ENCODE data around the gene ZBTB20.

Gene ZBTB20

GRCh38 chr3:115148142-115148790, 1.2 kb upstream of the ZBTB20 start:
- H3K9me3 ChIP-seq (ENCODE audit: control insufficient read depth in 2 of 2, low read length in 2 of 2) = no peaks in the 10 kb centered on the region

GRCh38 chr3:115147329-115148141, 447 bp upstream of the ZBTB20 start:
- peak overlapping the region; percentile 84 to 90 for H3K9ac ChIP-seq (ENCODE audit: low read depth in 1 of 2, low read length in 2 of 2)
- H3K4me3 ChIP-seq (ENCODE audit: low read length in 2 of 2) = peak overlapping the region; percentile 72 to 89
- no peaks in the 10 kb centered on the region for H3K27me3 ChIP-seq (ENCODE audit: control insufficient read depth in 2 of 2, insufficient read depth in 2 of 2, low read length in 2 of 2)
- H3K36me3 ChIP-seq (ENCODE audit: control insufficient read depth in 2 of 2, insufficient read depth in 2 of 2, low read length in 2 of 2) = no peaks in the 10 kb centered on the region
- no peaks in the 10 kb centered on the region for H3K9me3 ChIP-seq (ENCODE audit: control insufficient read depth in 2 of 2, low read length in 2 of 2)
- H3K27ac ChIP-seq (ENCODE audit: low read depth in 2 of 2, low read length in 2 of 2) = peak overlapping the region; percentile 96
- peaks cover 0 to 3% of the 10 kb centered on the region in 2 donors for H3K4me1 ChIP-seq (ENCODE audit: control insufficient read depth in 2 of 2, insufficient read depth in 2 of 2, low read length in 2 of 2)

More at GRCh38 chr3:115148142-115148790, 1.2 kb upstream of the ZBTB20 start:
- peak overlapping the region; percentile 84 to 90 for H3K9ac ChIP-seq (ENCODE audit: low read depth in 1 of 2, low read length in 2 of 2)
- H3K36me3 ChIP-seq (ENCODE audit: control insufficient read depth in 2 of 2, insufficient read depth in 2 of 2, low read length in 2 of 2) = no peaks in the 10 kb centered on the region
- H3K4me3 ChIP-seq (ENCODE audit: low read length in 2 of 2) = peak overlapping the region; percentile 67 to 89
- peaks cover 0 to 3% of the 10 kb centered on the region in 2 donors for H3K4me1 ChIP-seq (ENCODE audit: control insufficient read depth in 2 of 2, insufficient read depth in 2 of 2, low read length in 2 of 2)
- no peaks in the 10 kb centered on the region for H3K27me3 ChIP-seq (ENCODE audit: control insufficient read depth in 2 of 2, insufficient read depth in 2 of 2, low read length in 2 of 2)
- H3K27ac ChIP-seq (ENCODE audit: low read depth in 2 of 2, low read length in 2 of 2) = peak overlapping the region; percentile 96

GRCh38 chr3:115146032-115146417, 1.1 kb downstream of the ZBTB20 start:
- Histone ChIP-seq H3K4me1 (ENCODE audit: control insufficient read depth in 2 of 2, insufficient read depth in 2 of 2, low read length in 2 of 2) (peaks cover 0 to 3% of the 10 kb centered on the region in 2 donors), H3K9ac (ENCODE audit: low read depth in 1 of 2, low read length in 2 of 2) (peak overlapping the region; percentile 91 to 92), H3K4me3 (ENCODE audit: low read length in 2 of 2) (peak overlapping the region; percentile 88), H3K27ac (ENCODE audit: low read depth in 2 of 2, low read length in 2 of 2) (peak overlapping the region; percentile 96), H3K9me3 (ENCODE audit: control insufficient read depth in 2 of 2, low read length in 2 of 2) (no peaks in the 10 kb centered on the region), H3K27me3 (ENCODE audit: control insufficient read depth in 2 of 2, insufficient read depth in 2 of 2, low read length in 2 of 2) (no peaks in the 10 kb centered on the region), H3K36me3 (ENCODE audit: control insufficient read depth in 2 of 2, insufficient read depth in 2 of 2, low read length in 2 of 2) (no peaks in the 10 kb centered on the region)

- Histone ChIP-seq H3K9ac (ENCODE audit: low read depth in 1 of 2, low read length in 2 of 2) (no peak overlapping the region), H3K4me1 (ENCODE audit: control insufficient read depth in 2 of 2, insufficient read depth in 2 of 2, low read length in 2 of 2) (peaks cover 0 to 3% of the 10 kb centered on the region in 2 donors), H3K4me3 (ENCODE audit: low read length in 2 of 2) (no peak overlapping the region), H3K36me3 (ENCODE audit: control insufficient read depth in 2 of 2, insufficient read depth in 2 of 2, low read length in 2 of 2) (no peaks in the 10 kb centered on the region), H3K27ac (ENCODE audit: low read depth in 2 of 2, low read length in 2 of 2) (no peak overlapping the region), H3K27me3 (ENCODE audit: control insufficient read depth in 2 of 2, insufficient read depth in 2 of 2, low read length in 2 of 2) (no peaks in the 10 kb centered on the region), H3K9me3 (ENCODE audit: control insufficient read depth in 2 of 2, low read length in 2 of 2) (no peaks in the 10 kb centered on the region)
These were observed 5.9 kb downstream of the ZBTB20 start for GRCh38 chr3:115141033-115141757.

GRCh38 chr3:115139072-115139471, 8.0 kb downstream of the ZBTB20 start:
- H3K4me1 ChIP-seq (ENCODE audit: control insufficient read depth in 2 of 2, insufficient read depth in 2 of 2, low read length in 2 of 2) = no peaks in the 10 kb centered on the region
- H3K9ac ChIP-seq (ENCODE audit: low read depth in 1 of 2, low read length in 2 of 2) = no peak overlapping the region
- H3K4me3 ChIP-seq (ENCODE audit: low read length in 2 of 2) = no peak overlapping the region
- H3K36me3 ChIP-seq (ENCODE audit: control insufficient read depth in 2 of 2, insufficient read depth in 2 of 2, low read length in 2 of 2) = no peaks in the 10 kb centered on the region
- H3K9me3 ChIP-seq (ENCODE audit: control insufficient read depth in 2 of 2, low read length in 2 of 2) = no peaks in the 10 kb centered on the region
- H3K27ac ChIP-seq (ENCODE audit: low read depth in 2 of 2, low read length in 2 of 2) = no peak overlapping the region
- no peaks in the 10 kb centered on the region for H3K27me3 ChIP-seq (ENCODE audit: control insufficient read depth in 2 of 2, insufficient read depth in 2 of 2, low read length in 2 of 2)

GRCh38 chr3:115134648-115135347, 12.3 kb downstream of the ZBTB20 start:
- Histone ChIP-seq H3K9ac (ENCODE audit: low read depth in 1 of 2, low read length in 2 of 2) (no peak overlapping the region), H3K27ac (ENCODE audit: low read depth in 2 of 2, low read length in 2 of 2) (no peak overlapping the region), H3K36me3 (ENCODE audit: control insufficient read depth in 2 of 2, insufficient read depth in 2 of 2, low read length in 2 of 2) (no peaks in the 10 kb centered on the region), H3K4me1 (ENCODE audit: control insufficient read depth in 2 of 2, insufficient read depth in 2 of 2, low read length in 2 of 2) (no peaks in the 10 kb centered on the region), H3K27me3 (ENCODE audit: control insufficient read depth in 2 of 2, insufficient read depth in 2 of 2, low read length in 2 of 2) (no peaks in the 10 kb centered on the region), H3K9me3 (ENCODE audit: control insufficient read depth in 2 of 2, low read length in 2 of 2) (no peaks in the 10 kb centered on the region), H3K4me3 (ENCODE audit: low read length in 2 of 2) (no peak overlapping the region)

GRCh38 chr3:115127208-115127607, 19.9 kb downstream of the ZBTB20 start:
- no peaks in the 10 kb centered on the region for H3K9me3 ChIP-seq (ENCODE audit: control insufficient read depth in 2 of 2, low read length in 2 of 2)
- no peak overlapping the region for H3K27ac ChIP-seq (ENCODE audit: low read depth in 2 of 2, low read length in 2 of 2)
- no peaks in the 10 kb centered on the region for H3K4me1 ChIP-seq (ENCODE audit: control insufficient read depth in 2 of 2, insufficient read depth in 2 of 2, low read length in 2 of 2)
- H3K36me3 ChIP-seq (ENCODE audit: control insufficient read depth in 2 of 2, insufficient read depth in 2 of 2, low read length in 2 of 2) = no peaks in the 10 kb centered on the region
- no peaks in the 10 kb centered on the region for H3K27me3 ChIP-seq (ENCODE audit: control insufficient read depth in 2 of 2, insufficient read depth in 2 of 2, low read length in 2 of 2)
- H3K4me3 ChIP-seq (ENCODE audit: low read length in 2 of 2) = no peak overlapping the region
- H3K9ac ChIP-seq (ENCODE audit: low read depth in 1 of 2, low read length in 2 of 2) = no peak overlapping the region

GRCh38 chr3:115120597-115120996, 26.5 kb downstream of the ZBTB20 start:
- H3K27ac ChIP-seq (ENCODE audit: low read depth in 2 of 2, low read length in 2 of 2) = no peak overlapping the region
- H3K9me3 ChIP-seq (ENCODE audit: control insufficient read depth in 2 of 2, low read length in 2 of 2) = no peaks in the 10 kb centered on the region
- H3K4me3 ChIP-seq (ENCODE audit: low read length in 2 of 2) = no peak overlapping the region
- no peaks in the 10 kb centered on the region for H3K4me1 ChIP-seq (ENCODE audit: control insufficient read depth in 2 of 2, insufficient read depth in 2 of 2, low read length in 2 of 2)
- H3K27me3 ChIP-seq (ENCODE audit: control insufficient read depth in 2 of 2, insufficient read depth in 2 of 2, low read length in 2 of 2) = no peaks in the 10 kb centered on the region
- no peak overlapping the region for H3K9ac ChIP-seq (ENCODE audit: low read depth in 1 of 2, low read length in 2 of 2)
- H3K36me3 ChIP-seq (ENCODE audit: control insufficient read depth in 2 of 2, insufficient read depth in 2 of 2, low read length in 2 of 2) = no peaks in the 10 kb centered on the region

- no peaks in the 10 kb centered on the region for H3K36me3 ChIP-seq (ENCODE audit: control insufficient read depth in 2 of 2, insufficient read depth in 2 of 2, low read length in 2 of 2)
- H3K4me1 ChIP-seq (ENCODE audit: control insufficient read depth in 2 of 2, insufficient read depth in 2 of 2, low read length in 2 of 2) = no peaks in the 10 kb centered on the region
- no peak overlapping the region for H3K4me3 ChIP-seq (ENCODE audit: low read length in 2 of 2)
- H3K27me3 ChIP-seq (ENCODE audit: control insufficient read depth in 2 of 2, insufficient read depth in 2 of 2, low read length in 2 of 2) = no peaks in the 10 kb centered on the region
- H3K9ac ChIP-seq (ENCODE audit: low read depth in 1 of 2, low read length in 2 of 2) = no peak overlapping the region
- no peak overlapping the region for H3K27ac ChIP-seq (ENCODE audit: low read depth in 2 of 2, low read length in 2 of 2)
- no peaks in the 10 kb centered on the region for H3K9me3 ChIP-seq (ENCODE audit: control insufficient read depth in 2 of 2, low read length in 2 of 2)
These were observed 33.7 kb downstream of the ZBTB20 start for GRCh38 chr3:115113367-115113766.

Measured in mucosa of rectum (tissue), 2 donors.